HEK293T (cell line): ENCODE data around the gene GSAP.

ENCODE experiments used
- CTCF ChIA-PET: fragments of 350-600 bp; formaldehyde crosslinking; extraction: SDS; loops from one replicate; lab custom pipeline; 2021; ENCODE audit warnings: antibody characterized with exemption, inconsistent platforms; lab: Yijun Ruan, JAX
- POLR2A ChIA-PET: fragments of 350-600 bp; formaldehyde crosslinking; extraction: SDS; loops from one replicate; lab custom pipeline; 2020; ENCODE audit warnings: antibody characterized with exemption, inconsistent platforms; lab: Yijun Ruan, JAX
- DNase-seq: peaks from one replicate; pipeline ENCODE4 v3.0.0; 2012; ENCODE audit warnings: mixed read lengths; ENCODE audit errors: extremely low spot score
- ARNT ChIP-seq: fragments of 450-650 bp; IDR thresholded peaks from 2 replicates; pipeline ENCODE4 v1.6.1; 2017; ENCODE audit warnings: mild to moderate bottlenecking
- BHLHE40 ChIP-seq: fragments of 450-650 bp; IDR thresholded peaks from 2 replicates; pipeline ENCODE4 v1.6.1; 2016; ENCODE audit warnings: mild to moderate bottlenecking, moderate library complexity, borderline replicate concordance
- CTBP1 ChIP-seq: fragments of 450-650 bp; IDR thresholded peaks from 2 replicates; pipeline ENCODE4 v1.6.1; 2016; ENCODE audit warnings: borderline replicate concordance
- ELF4 ChIP-seq: fragments of 450-650 bp; IDR thresholded peaks from 2 replicates; pipeline ENCODE4 v1.6.1; 2017; ENCODE audit warnings: antibody characterized with exemption
- FOXA1 ChIP-seq: fragments of 450-650 bp; IDR thresholded peaks from 2 replicates; pipeline ENCODE4 v1.6.1; 2016; ENCODE audit warnings: mild to moderate bottlenecking
- FOXK2 ChIP-seq: fragments of 450-650 bp; IDR thresholded peaks from 2 replicates; pipeline ENCODE4 v1.6.1; 2016; ENCODE audit warnings: mild to moderate bottlenecking
- FOXM1 ChIP-seq: fragments of 450-650 bp; IDR thresholded peaks from 2 replicates; pipeline ENCODE4 v1.6.1; 2017; ENCODE audit warnings: mild to moderate bottlenecking, borderline replicate concordance
- HDGF ChIP-seq: fragments of 450-650 bp; IDR thresholded peaks from 2 replicates; pipeline ENCODE4 v1.6.1; 2017; ENCODE audit warnings: antibody characterized with exemption, borderline replicate concordance
- L3MBTL2 ChIP-seq: fragments of 450-650 bp; conservative IDR thresholded peaks from 2 replicates; pipeline ENCODE4 v1.6.1; 2016; ENCODE audit warnings: mild to moderate bottlenecking
- LEF1 ChIP-seq: fragments of 450-650 bp; IDR thresholded peaks from 2 replicates; pipeline ENCODE4 v1.6.1; 2017; ENCODE audit warnings: mild to moderate bottlenecking, borderline replicate concordance
- NFRKB ChIP-seq: fragments of 450-650 bp; IDR thresholded peaks from 2 replicates; pipeline ENCODE4 v1.6.1; 2016; ENCODE audit warnings: mild to moderate bottlenecking, moderate library complexity
- SP1 ChIP-seq: fragments of 450-650 bp; IDR thresholded peaks from 2 replicates; pipeline ENCODE4 v1.6.1; 2017
- SUZ12 ChIP-seq: fragments of 450-650 bp; IDR thresholded peaks from 2 replicates; pipeline ENCODE4 v1.6.1; 2016; ENCODE audit warnings: mild to moderate bottlenecking
- TARDBP ChIP-seq: fragments of 450-650 bp; IDR thresholded peaks from 2 replicates; pipeline ENCODE4 v1.6.1; 2016
- ZNF384 ChIP-seq: fragments of 450-650 bp; IDR thresholded peaks from 2 replicates; pipeline ENCODE4 v1.6.1; 2016
- TF ChIP-seq, protein P1 (sequence below): fragments of 450-650 bp; IDR thresholded peaks from 2 replicates; pipeline ENCODE4 v1.6.1; 2016

The GSAP gene

DNA sequence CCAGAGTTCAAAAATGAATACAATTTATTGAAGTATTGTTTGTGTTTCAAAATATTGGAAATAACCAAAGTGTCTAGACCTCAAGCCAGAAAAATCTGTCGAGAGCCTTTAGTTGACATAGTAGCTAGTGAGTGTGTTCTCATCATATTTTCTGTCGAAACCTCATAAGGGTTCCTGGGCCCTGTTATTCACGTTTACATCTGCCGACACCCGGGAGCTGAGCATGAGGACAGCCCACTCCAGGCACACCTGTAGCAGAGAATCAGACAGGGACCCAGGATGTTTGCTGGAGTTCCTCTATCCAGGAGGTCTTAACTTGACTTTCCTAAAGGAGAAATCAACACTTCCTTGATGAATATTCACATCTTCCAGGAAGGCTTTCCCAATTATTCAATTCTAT, 144.4 kb downstream of the GSAP start:
- TF ChIP-seq BHLHE40, result no peak
- ChIA-PET CTCF (no interaction called here), POLR2A (no interaction called here)
- no peak for DNase-seq

DNA sequence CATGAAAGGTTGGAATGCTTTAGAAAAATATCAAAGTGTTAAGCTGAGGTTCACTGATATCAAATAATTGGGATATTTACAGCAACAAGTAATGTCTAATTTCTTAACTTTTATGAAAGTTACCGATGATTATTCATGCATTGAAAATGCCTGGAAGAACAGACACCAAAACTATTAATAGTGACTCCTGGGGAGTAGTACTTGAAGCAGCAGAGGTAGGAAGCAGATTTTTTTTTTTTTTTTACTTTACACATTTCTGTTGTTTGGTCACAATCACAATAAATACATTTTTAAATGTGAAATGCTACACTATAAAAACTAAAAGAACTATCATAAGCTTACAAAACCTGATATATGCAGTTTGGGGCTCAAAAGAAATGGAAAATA, 146.1 kb downstream of the GSAP start:
- ChIA-PET POLR2A (no interaction called here), CTCF (interaction anchor here (1.6 kb wide), 1 partner anchor 62 kb away, joined by 3 read pairs; no protein-coding TSS in a partner anchor)
- no peak for DNase-seq
- no peak for TF ChIP-seq ZNF384
- TF ChIP-seq FOXA1, result no peak
- no peak for TF ChIP-seq LEF1
- TF ChIP-seq ELF4, result no peak
- no peak for TF ChIP-seq HDGF
- no peak for TF ChIP-seq L3MBTL2
- no peak for TF ChIP-seq SUZ12
- TF ChIP-seq FOXK2, result no peak
- TF ChIP-seq FOXM1, result no peak
- TF ChIP-seq CTBP1, result no peak
- TF ChIP-seq TARDBP, result no peak
- TF ChIP-seq, protein P1, sequence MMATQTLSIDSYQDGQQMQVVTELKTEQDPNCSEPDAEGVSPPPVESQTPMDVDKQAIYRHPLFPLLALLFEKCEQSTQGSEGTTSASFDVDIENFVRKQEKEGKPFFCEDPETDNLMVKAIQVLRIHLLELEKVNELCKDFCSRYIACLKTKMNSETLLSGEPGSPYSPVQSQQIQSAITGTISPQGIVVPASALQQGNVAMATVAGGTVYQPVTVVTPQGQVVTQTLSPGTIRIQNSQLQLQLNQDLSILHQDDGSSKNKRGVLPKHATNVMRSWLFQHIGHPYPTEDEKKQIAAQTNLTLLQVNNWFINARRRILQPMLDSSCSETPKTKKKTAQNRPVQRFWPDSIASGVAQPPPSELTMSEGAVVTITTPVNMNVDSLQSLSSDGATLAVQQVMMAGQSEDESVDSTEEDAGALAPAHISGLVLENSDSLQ, result no peak
- TF ChIP-seq NFRKB, result no peak
- no peak for TF ChIP-seq BHLHE40
- no peak for TF ChIP-seq SP1

DNA sequence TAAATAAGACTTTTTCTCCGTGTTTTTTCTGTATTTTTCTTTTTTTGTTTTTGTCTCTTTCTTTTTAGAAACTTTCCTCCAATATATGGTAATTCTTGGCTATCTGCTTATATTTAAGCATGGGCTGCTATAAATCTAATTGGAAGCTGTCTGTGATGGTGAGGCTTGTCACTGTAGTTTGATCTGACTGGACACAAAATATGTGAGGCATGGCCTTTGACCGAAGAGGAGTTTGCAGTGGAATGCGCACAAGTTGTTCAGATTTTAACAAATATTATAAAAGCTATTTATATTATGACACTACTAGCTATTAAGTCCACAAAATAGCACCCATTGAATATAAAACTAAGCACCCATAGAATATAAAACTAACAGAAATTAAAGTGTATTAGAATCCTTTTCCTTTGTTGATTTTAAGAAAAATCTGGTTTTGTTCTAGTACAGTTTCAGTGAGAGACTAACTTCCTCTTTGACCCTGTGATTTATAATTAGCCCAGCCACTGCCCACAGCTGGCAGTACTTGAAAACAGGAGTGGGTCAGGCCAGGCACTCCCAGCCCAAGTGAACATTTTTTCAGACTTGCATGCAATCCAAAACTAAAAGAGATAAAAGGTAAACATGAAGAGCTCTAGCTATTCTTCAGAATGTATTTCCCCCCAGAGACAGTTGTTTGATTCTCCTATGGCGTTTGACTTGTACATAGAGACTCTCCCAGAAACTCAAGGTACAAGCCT, 146.6 kb downstream of the GSAP start:
- ChIA-PET CTCF (no interaction called here), POLR2A (no interaction called here)
- no peak for TF ChIP-seq LEF1
- no peak for TF ChIP-seq HDGF
- no peak for TF ChIP-seq BHLHE40
- no peak for TF ChIP-seq FOXA1
- TF ChIP-seq ARNT, result no peak
- no peak for TF ChIP-seq L3MBTL2
- no peak for TF ChIP-seq CTBP1
- no peak for TF ChIP-seq FOXM1
- DNase-seq, result no peak

DNA sequence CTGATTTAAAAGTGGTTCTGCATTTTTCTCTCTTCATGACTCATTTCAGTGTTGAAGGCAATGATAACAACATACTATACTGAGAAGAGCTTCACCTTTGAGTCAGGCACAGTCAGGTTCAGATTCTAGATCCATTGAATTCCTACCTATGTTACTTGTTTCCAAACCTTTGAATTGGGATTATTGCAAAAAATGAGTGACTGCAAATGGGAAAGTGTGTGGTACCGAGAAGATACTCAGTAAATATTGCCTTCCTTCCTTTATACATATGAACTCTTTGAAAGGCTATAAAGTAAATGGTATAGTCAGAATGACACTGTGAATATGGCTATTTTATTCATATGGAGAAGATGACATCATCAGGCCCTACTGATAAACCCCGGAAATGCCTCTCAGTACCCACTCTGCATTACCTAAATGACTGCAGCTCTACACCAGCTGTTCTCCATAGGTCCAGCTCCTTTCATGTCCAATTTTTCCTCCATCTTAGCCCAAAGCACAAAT, 149.8 kb downstream of the GSAP start:
- DNase-seq, result no peak
- ChIA-PET CTCF (no interaction called here), POLR2A (no interaction called here)
- no peak for TF ChIP-seq ZNF384
- no peak for TF ChIP-seq TARDBP
- TF ChIP-seq CTBP1, result no peak
- TF ChIP-seq, protein P1, result no peak
- TF ChIP-seq SP1, result no peak

DNA sequence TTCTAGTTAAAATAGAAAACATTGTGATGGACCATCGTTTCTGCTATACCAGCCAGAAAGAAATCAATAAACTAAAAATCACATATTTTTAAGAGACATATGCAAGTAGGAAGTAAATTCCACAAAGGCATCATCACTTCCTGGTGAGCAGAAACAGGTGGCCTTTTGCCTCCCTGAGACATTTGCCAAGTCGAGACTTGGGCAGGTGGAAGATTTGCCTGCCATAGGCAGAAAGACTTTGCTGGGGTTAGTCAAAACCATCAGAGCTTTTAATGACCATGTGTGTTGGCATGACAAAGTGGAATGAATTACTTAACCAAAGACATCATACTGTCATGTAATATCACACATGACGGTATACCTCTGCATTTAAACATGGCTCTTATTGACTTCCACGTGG, 150.5 kb downstream of the GSAP start:
- TF ChIP-seq NFRKB (no peak), ZNF384 (no peak), ELF4 (no peak), L3MBTL2 (no peak), TARDBP (no peak), ARNT (no peak), LEF1 (no peak), FOXA1 (no peak), BHLHE40 (no peak), FOXM1 (no peak), CTBP1 (no peak), FOXK2 (no peak), SUZ12 (no peak)
- TF ChIP-seq, protein P1, result no peak
- POLR2A ChIA-PET, result no interaction called here
- no peak for DNase-seq
- CTCF ChIA-PET, result no interaction called here

DNA sequence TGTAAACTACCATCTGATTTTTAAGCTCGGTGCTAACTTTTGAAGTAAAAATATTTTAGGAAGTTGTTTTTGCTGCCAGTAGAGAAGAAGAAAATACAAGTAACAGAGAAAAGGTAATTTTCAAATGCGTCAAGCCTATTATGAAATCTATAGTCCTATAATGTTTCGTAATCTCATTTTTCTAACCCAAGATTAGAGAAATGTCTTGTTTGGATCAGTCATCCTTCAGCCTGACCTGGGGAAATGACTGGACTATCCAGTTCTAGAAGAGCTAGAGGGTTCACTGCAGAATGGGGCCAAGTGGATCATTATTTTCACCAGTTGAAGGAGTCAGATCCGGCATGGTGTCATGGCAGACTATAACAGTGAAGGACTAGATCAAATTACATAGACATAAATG, 153.8 kb downstream of the GSAP start:
- no peak for TF ChIP-seq LEF1
- TF ChIP-seq ELF4, result no peak
- TF ChIP-seq, protein P1, result no peak
- no peak for TF ChIP-seq L3MBTL2
- no peak for TF ChIP-seq ZNF384
- TF ChIP-seq ARNT, result no peak
- TF ChIP-seq TARDBP, result no peak
- no peak for TF ChIP-seq FOXK2
- TF ChIP-seq FOXM1, result no peak
- TF ChIP-seq SP1, result no peak
- no peak for TF ChIP-seq FOXA1
- TF ChIP-seq SUZ12, result no peak
- no peak for TF ChIP-seq HDGF
- no peak for TF ChIP-seq CTBP1
- TF ChIP-seq NFRKB, result no peak
- no peak for TF ChIP-seq BHLHE40
- ChIA-PET CTCF (no interaction called here), POLR2A (no interaction called here)
- DNase-seq, result no peak
